Central memory CD8-positive, alpha-beta T cell (primary cell): Measurements from ENCODE around the gene RAB10.
"Not testable (repeated sequence)": the region's sequence is repeated elsewhere in the genome, so short reads cannot be mapped to it uniquely, and the experiment has no call there.

Source experiments
- ATAC-seq: fragments of 150-1000 bp; cut with Tn5 transposase; replicated peaks from 2 replicates; pipeline ENCODE4 v1.10.0; 2022; ENCODE audit warnings: mild to moderate bottlenecking, moderate FRiP score, moderate number of reproducible peaks; ENCODE audit not compliant: poor library complexity, severe bottlenecking; ENCODE audit errors: extremely low read depth
- DNase-seq, 2 donors: peaks; one replicate each; pipeline ENCODE4 v3.0.0; 2021; ENCODE audit warnings: low spot score in 2 of 2
- H3K27ac Mint-ChIP-seq: one replicate; pipeline ENCODE4 v1.8.0; 2022; ENCODE audit warnings: low read depth, mild to moderate bottlenecking, moderate library complexity, mixed read lengths
- H3K27me3 Mint-ChIP-seq: one replicate; pipeline ENCODE4 v1.8.0; 2022; ENCODE audit warnings: mixed read lengths
- H3K36me3 Mint-ChIP-seq: one replicate; pipeline ENCODE4 v1.8.0; 2022; ENCODE audit warnings: mild to moderate bottlenecking, moderate library complexity, mixed read lengths; ENCODE audit not compliant: insufficient read depth
- H3K4me1 Mint-ChIP-seq: one replicate; pipeline ENCODE4 v1.8.0; 2022; ENCODE audit warnings: mixed read lengths
- H3K4me3 Mint-ChIP-seq: one replicate; pipeline ENCODE4 v1.8.0; 2022; ENCODE audit warnings: mild to moderate bottlenecking, moderate library complexity, mixed read lengths
- H3K9me3 Mint-ChIP-seq: one replicate; pipeline ENCODE4 v1.8.0; 2022; ENCODE audit warnings: mixed read lengths

RAB10 gene

DNA sequence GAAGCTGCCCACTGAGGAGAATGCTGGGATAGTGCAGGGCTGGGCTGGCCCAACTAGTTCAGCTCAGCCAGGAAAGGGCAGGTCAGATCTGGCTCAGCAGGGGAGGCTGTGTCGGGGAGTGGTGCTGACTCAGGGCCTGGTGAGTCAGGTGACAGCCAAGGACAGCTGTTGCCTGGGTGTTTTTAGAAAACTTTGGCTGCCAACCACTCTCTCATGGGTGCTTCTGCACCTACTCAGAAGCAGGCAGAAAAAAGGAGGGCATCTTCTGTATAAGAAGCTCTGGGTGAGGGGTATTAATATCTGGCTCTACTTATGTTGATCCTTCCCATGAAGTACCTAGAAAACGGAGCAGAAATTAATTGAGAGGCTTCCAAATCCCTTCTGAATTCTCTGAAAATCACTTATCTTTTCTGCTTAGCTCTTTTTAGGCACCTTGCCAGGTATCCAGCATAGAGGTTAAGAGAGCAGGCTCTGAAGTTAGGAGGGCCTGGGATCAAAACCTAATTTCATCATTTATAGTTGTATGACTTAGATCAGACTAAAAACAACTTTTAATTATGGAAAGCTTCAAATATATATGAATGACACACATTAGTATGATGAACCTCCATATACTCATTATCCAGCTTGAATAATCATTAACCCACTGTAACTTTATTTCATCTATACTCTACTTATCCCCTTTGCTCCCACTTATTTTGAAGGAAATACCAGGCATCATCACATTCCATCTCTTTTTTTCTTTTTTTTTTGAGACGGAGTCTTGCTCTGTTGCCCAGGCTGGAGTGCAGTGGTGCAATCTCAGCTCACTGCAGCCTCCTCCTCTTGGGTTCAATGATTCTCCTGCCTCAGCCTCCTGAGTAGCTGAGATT is 15.5 kb upstream of the RAB10 start:
- no peaks in the 10 kb centered on the region for H3K4me1 Mint-ChIP-seq
- DNase-seq (no peak), ATAC-seq (no peak)
- no peak overlapping the region for H3K4me3 Mint-ChIP-seq
- no peaks in the 10 kb centered on the region for H3K27me3 Mint-ChIP-seq
- no peak overlapping the region for H3K27ac Mint-ChIP-seq
- no peaks in the 10 kb centered on the region for H3K9me3 Mint-ChIP-seq
- H3K36me3 Mint-ChIP-seq = no peaks in the 10 kb centered on the region

DNA sequence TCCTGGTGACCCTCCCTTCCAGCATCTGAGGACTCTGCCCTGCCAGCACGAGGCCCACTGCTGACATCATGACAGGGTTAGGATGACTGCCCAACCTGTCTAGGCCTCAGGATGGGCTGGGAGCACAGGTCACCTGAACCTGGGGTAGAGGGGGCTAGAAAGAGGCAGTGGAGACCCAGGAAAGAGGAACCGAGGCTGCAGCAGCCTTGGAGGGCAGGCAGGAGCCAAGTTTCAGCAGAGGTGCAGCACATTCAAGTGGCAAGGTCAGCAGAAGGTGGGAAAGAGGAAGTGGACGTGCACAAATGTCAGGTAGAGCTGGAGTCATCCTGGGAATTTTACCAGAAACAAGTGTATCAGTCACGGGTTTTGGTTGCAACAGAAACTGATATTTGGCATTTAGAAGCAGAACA is 13.6 kb upstream of the RAB10 start:
- no peak overlapping the region for H3K27ac Mint-ChIP-seq

DNA sequence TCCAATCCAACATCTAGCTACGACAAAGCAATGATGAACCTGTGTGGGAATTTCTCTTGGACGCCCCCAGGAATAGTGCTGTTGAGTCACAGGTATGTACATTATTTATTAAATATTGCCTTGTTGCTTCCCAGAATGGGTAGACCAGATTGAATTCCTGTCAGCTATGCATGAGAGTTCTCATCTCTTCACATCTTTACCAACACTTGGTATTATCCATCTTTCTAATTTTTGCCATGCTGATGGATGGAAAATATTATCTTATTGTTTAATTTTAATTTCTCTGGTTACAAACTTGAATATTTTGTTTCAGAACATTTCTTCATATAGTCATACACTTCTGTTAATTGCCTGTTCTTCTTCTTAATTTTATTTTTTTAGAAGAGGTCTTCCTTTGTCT is 9.6 kb upstream of the RAB10 start:
- Mint-ChIP-seq H3K9me3 (no peaks in the 10 kb centered on the region), H3K27ac (no peak overlapping the region), H3K4me1 (no peaks in the 10 kb centered on the region), H3K27me3 (no peaks in the 10 kb centered on the region), H3K36me3 (no peaks in the 10 kb centered on the region), H3K4me3 (no peak overlapping the region)
- DNase-seq (no peak), ATAC-seq (no peak)

More for the DNA sequence above, 13.6 kb upstream of the RAB10 start:
- ATAC-seq (no peak), DNase-seq (no peak)
- Mint-ChIP-seq H3K4me1 (no peaks in the 10 kb centered on the region), H3K27me3 (no peaks in the 10 kb centered on the region), H3K36me3 (no peaks in the 10 kb centered on the region), H3K9me3 (no peaks in the 10 kb centered on the region), H3K4me3 (no peak overlapping the region)

DNA sequence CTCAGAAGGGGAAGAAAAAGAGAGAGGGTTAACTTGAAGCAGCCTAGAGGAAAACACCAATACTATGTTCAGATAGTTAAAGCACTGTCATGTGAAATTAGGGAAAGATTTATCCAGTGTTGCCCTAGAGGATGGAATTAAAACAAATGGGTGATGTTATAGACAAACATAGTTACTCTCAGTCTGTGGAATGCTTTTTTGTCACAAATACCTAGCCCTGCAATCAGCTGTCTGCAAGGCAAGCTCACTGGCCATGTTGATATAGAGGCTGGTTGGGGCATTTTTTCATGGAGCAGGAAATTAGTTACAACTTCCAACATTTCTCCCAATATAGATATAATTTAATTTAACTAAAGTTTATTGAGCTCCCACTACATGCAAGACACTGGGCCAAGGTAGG is 8.4 kb upstream of the RAB10 start:
- Mint-ChIP-seq H3K27me3 (no peaks in the 10 kb centered on the region), H3K9me3 (no peaks in the 10 kb centered on the region), H3K4me1 (no peaks in the 10 kb centered on the region), H3K4me3 (no peak overlapping the region), H3K27ac (no peak overlapping the region), H3K36me3 (no peaks in the 10 kb centered on the region)
- no peak for DNase-seq
- no peak for ATAC-seq

DNA sequence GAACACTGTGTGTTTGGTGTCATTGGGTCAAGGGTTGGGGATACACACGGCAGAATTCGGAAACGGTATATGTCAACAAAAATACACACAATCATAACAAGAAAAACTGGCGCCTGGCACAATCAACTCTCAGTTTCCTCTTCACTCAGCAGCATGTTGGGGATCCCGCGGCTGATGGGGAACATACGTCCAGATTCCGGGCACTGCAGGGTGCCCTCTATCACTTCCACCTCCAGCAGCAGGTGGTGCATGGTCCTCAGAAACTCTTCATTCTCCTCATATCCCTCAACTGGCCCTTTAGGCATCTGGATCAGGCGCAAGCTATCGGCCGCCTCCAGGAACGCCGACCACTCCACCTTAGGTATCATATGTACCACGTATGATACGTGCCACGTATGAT is 5.8 kb upstream of the RAB10 start:
- ATAC-seq, DNase-seq, H3K36me3 Mint-ChIP-seq, H3K4me1 Mint-ChIP-seq, H3K9me3 Mint-ChIP-seq, H3K4me3 Mint-ChIP-seq, H3K27ac Mint-ChIP-seq, H3K27me3 Mint-ChIP-seq: not testable (repeated sequence)

DNA sequence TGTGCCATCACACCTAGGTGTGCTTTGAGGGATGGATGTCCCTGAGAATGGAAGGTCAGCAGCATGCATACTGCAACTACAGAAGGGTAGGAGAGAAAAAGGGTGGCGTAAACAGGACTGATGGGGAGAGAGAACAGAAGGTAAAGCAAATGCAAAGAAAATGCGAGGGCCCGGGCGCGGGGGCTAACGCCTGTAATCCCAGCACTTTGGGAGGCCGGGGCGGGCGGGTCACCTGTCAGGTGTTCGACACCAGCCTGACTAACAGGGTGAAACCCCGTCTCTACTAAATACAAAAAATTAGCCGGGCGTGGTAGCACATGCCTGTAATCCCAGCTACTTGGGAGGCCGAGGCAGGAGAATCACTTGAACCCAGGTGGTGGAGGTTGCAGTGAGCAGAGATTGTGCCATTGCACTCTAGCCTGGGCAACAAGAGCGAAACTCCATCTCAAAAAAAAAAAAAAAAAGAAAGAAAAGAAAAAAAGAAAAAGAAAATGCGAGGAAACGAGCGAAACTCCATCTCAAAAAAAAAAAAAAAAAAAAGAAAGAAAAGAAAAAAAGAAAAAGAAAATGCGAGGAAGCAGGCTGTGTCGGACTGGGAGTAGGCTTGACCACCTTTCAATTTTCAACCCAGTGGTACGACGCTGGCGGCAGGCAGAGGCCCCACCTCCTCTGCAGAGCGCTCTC is 1.2 kb upstream of the RAB10 start:
- DNase-seq, H3K9me3 Mint-ChIP-seq, H3K27me3 Mint-ChIP-seq, ATAC-seq: not testable (repeated sequence)
- peaks cover 28% of the 10 kb centered on the region for H3K36me3 Mint-ChIP-seq
- peak overlapping the region; percentile 87 for H3K4me3 Mint-ChIP-seq
- H3K27ac Mint-ChIP-seq = peak overlapping the region; percentile 84
- peaks cover 37% of the 10 kb centered on the region for H3K4me1 Mint-ChIP-seq

DNA sequence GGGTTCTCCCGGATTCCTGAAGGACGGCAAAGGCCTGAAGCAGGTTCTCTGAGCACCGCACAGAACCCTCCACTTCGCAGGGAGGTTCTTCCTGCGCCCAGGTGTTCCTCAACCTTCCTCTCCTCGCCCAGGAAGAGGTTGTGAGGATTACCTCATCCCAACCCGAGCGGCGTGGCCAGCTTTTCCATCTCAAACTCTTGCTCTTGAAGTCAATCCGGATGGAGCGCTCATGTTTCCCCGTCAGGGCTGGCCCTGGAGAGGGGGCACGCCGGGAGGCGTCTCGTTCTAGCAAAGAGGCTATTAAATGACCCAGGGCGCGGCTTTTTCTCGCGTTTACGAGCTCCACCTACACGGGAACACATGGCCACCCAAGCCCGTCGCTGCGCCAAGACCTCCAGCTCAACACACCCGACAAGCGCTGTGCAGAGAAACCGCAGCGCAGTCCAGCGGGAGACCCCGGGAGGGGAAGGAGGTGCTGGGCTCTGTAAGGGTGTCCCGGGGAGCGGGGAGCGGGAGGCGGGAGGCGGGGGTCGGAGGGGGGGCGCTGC is 540 bp upstream of the RAB10 start:
- H3K27me3 Mint-ChIP-seq = no peaks in the 10 kb centered on the region

DNA sequence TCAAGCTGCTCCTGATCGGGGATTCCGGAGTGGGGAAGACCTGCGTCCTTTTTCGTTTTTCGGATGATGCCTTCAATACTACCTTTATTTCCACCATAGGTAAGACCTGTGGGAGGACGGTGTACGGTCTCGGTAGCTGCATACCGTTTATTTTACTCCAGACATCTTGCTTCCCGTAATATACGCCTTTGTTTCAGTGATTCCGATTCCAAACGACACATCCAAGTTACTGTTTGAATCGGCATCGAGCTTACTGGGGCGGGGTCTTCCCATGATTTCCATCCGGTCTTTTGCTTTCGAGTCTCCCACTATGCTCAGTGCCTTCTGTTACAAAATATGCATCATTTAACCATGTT is 731 bp downstream of the RAB10 start:
- no peak for DNase-seq
- no peaks in the 10 kb centered on the region for H3K27me3 Mint-ChIP-seq
- peaks cover 46% of the 10 kb centered on the region for H3K4me1 Mint-ChIP-seq
- H3K4me3 Mint-ChIP-seq = peak overlapping the region; percentile 87
- peaks cover 31% of the 10 kb centered on the region for H3K36me3 Mint-ChIP-seq
- ATAC-seq = peak; percentile 38
- H3K27ac Mint-ChIP-seq = peak overlapping the region; percentile 84
- no peaks in the 10 kb centered on the region for H3K9me3 Mint-ChIP-seq

More for the DNA sequence above, 540 bp upstream of the RAB10 start:
- H3K4me1 Mint-ChIP-seq = peaks cover 43% of the 10 kb centered on the region
- peak overlapping the region; percentile 87 for H3K4me3 Mint-ChIP-seq
- peaks cover 29% of the 10 kb centered on the region for H3K36me3 Mint-ChIP-seq
- no peaks in the 10 kb centered on the region for H3K9me3 Mint-ChIP-seq
- no peak for DNase-seq
- peak; percentile 24 for ATAC-seq
- H3K27ac Mint-ChIP-seq = peak overlapping the region; percentile 84

DNA sequence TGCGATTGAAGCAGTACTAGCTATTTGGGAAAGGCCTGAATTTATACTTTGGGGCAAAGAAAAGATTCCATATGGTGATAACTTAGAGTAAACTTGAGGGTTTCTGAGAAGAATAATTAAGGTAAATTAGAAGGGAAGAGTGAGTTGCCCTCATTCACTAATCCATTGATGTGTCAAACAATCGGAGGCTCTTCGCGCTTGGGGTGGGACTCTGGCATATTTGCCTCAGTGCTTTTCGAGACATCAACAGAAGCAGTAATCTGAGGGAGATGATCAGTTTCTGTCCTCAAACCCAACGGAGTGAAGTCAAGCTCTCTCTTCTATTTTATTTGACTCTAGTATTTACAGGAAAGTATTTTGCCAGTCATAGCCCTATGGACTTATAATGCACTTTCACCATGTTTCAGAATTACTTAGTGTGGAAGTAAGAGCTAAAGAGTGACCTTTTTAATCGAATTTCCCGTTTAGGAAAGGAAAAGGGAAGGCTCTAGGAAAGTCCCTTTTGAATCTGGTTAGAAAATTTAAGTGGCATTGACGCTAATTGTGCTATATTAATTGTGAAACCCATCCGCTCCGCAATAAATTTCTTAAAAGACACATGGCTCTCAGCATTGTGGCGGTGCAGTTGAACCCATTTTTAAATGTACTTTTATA is 1.3 kb downstream of the RAB10 start:
- peak overlapping the region; percentile 87 for H3K4me3 Mint-ChIP-seq
- H3K27ac Mint-ChIP-seq = peak overlapping the region; percentile 84
- H3K4me1 Mint-ChIP-seq = peaks cover 48% of the 10 kb centered on the region
- ATAC-seq (no peak), DNase-seq (no peak)
- H3K36me3 Mint-ChIP-seq = peaks cover 33% of the 10 kb centered on the region
- no peaks in the 10 kb centered on the region for H3K27me3 Mint-ChIP-seq
- no peaks in the 10 kb centered on the region for H3K9me3 Mint-ChIP-seq

DNA sequence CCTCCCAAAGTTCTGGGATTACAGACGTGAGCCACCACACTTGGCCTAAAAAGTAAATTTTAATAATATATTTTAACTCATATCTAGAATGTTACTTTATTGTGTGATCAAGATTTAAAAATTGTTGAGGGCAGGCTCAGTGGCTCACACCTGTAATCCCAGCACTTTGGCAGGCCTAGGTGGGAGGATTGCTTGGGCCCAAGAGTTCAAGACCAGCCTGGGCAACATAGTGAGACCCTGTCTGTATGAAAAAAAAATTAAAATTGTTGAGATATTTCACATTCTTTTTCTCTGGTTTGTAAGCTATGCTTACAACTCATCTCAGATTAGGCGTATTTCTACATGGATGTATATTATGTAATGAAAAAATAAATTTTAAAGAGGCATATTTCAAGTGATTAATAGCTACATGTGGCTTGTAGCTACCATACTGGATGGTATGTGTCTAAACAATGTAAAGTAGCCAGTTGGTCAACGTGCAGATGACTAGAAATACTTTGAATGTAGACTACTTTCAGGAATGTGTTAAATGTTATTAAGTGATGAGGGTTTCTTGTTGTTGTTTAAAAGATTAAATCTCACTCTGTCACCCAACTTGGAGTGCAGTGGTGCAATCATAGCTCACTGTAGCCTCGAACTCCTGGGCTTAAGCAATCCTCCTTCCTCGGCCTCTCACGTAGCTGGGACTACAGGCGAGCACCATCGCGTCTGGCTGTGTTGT is 5.9 kb downstream of the RAB10 start:
- ATAC-seq (no peak), DNase-seq (no peak)
- H3K27me3 Mint-ChIP-seq = no peaks in the 10 kb centered on the region
- H3K27ac Mint-ChIP-seq = no peak overlapping the region
- H3K9me3 Mint-ChIP-seq = no peaks in the 10 kb centered on the region
- no peak overlapping the region for H3K4me3 Mint-ChIP-seq
- peaks cover 19% of the 10 kb centered on the region for H3K36me3 Mint-ChIP-seq
- peaks cover 76% of the 10 kb centered on the region for H3K4me1 Mint-ChIP-seq

DNA sequence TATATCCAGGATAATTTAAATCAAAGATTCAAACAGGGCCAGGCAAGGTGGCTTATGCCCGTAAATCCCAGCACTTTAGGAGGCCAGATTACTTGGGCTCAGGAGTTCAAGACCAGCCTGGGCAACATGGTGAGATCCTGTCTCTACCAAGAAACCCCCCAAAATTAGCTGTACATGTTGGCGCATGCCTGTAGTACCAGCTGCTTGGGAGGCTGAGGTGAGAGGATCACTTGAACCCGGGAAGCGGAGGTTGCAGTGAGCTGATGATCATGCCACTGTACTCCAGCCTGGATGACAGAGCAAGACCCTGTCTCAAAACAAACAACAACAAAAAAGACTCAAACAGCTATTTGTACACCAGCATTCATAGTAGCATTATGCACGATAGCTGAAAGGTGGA is 9.2 kb downstream of the RAB10 start:
- DNase-seq (no peak), ATAC-seq (no peak)
- Mint-ChIP-seq H3K27me3 (no peaks in the 10 kb centered on the region), H3K9me3 (no peaks in the 10 kb centered on the region), H3K4me3 (peak overlapping the region; percentile 33), H3K4me1 (peaks cover 64% of the 10 kb centered on the region), H3K27ac (peak overlapping the region; percentile 7), H3K36me3 (peaks cover 13% of the 10 kb centered on the region)
